GM10847 (cell line): ENCODE results near the gene ELN.

ENCODE experiments used
- POLR2A ChIP-seq: IDR thresholded peaks from 2 replicates; pipeline ENCODE4 v1.6.1; 2011; ENCODE audit not compliant: insufficient read length; ENCODE audit errors: extremely low read depth

The ELN gene

DNA sequence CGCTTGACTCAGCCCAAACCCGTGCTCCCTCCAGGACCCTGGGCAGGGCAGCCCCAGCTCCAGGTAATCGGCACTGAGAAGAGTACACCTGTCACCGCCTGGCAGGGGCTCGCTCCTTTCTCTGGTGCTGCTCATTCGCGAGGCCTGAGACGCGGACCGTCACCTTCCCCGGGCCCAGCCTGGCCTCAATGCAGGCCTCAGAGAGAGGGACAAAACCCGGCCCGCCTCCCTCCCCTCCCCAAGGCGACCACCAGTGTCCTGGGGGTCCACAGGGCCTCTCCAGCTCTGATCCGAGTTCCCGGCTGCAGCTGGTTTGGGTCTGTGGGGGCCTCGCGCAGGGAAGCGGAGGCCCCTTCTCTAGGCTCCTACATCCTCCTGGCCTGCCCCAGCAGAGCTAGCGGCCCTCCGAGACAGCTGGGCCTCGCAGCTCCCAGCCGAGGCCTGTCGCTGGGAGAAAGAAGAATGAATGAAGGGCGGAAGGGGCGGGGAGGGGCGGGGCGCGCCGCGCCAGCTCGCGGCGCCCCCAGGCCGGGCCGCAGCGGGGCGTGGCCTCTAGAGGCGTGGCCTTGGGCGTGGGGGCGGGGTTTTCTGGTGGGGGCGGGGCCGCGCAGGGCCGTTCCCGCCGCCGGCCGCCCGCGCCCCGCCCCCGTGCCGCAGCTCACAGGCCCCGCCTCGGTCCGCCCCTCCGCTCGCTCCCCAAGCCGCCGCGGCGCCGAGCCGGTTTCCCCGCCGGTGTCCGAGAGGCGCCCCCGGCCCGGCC is 55.3 kb downstream of the ELN start, which contains the start of gene LIMK1:
TSS of gene LIMK1 (plus strand) at position 688 of the 760 bp plus-strand sequence. CDS start 187 bp downstream, outside the sequence.
- TF ChIP-seq POLR2A, result peak; percentile 32

DNA sequence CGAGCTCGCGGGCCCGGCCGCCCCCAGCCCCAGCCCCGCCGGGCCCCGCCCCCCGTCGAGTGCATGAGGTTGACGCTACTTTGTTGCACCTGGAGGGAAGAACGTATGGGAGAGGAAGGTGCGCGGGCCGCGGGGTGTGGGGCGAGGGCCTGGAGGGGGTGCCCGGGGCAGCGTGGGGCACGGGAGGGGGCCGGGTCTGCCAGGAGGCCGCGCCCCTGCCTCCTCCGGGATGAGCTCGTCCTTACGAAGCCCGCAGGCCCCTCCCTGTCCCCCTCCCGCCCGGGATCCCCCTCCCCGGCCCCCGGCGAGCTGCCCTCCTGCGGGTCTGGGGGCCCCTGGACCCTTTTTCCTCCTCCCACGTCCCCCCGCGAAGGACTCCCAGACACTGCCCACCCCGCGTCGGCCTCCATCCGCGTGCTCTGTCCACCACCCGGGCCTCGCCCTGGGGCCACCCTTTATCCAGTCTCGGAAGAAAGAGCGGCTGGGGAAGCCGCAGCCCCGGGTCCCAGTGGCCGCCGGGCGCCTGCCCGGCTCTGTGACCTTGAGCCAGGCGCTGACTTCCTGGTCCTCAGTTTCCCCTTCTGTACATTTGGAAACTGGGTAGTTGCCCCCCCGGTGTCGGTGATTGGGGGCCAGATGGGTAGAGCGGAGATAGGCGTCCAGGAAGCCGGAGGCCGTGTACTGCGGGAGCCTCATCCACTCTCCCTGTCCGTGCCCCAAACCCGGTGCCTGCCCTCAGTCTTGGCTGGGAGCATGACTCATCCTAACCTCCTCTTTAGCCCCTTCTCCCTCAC is 56.2 kb downstream of the ELN start:
- no peak for TF ChIP-seq POLR2A

DNA sequence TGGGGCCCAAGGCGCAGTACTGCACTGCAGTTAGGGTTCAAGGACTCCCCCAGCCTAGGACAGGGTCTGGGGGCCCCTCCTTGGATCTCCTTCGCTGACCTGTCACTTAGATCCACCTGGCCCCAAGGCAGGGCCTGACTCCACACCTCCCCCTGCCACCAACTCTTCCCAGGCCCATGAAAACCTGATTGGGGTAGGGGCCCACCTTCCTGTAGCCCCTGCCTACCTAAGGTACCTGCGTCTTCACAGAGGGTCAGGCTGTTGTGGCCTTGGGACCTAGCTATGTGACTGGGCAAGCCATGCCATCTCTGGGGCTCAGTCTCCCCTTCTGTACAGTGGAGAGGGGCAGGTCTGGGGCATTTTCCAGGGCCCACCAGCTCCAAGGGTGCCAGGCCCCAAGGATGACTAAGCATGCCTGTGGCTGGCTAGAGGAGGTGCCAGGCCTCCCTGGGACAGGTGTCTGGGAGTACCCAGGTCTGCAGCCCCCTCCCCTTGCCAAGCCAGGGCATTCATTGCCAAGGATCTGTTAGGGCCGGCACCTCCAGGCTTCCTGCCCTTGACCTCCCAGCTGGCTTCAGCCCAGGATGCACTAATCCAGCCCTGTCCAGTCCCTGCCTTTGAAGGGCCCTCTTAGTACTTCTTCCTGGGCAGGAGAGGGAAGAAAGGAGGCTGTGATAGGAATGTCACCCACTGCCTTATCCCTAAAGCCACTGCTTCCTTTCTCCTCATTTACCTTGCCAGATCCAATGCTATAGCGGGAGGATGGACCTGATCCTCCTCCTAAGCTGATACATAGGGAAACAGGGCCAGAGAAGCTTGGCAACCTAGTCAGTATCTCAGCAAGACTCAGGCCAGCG is 57.0 kb downstream of the ELN start:
- TF ChIP-seq POLR2A, result no peak

DNA sequence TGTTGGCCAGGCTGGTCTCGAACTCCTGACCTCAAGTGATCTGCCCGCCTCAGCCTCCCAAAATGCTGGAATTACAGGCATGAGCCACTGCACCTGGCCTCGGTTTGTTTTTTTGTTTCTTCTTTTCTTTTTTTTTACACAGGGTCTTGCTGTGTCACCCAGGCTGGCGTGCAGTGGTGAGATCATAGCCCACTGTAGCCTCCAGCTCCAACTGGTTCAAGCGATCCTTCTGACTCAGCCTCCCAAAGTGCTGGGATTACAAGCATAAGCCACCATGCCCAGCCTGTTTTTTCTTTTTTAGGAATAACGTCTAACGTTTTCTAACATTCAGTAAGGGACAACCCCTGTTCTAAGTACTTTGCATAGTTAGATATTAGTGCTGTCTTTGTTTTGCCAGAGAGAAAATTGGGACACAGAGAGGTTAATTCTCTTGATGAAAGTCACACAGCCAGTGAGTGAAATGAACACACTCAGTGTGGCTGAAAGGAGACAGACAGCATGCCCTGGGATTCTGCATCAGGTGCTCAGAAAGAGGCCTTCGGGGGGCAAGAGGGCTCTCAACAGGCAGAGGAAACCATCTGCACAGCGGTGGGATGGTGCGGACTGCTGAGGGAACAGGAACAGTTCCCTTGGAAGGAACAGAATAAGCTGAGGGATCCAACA is 59.9 kb downstream of the ELN start:
- no peak for TF ChIP-seq POLR2A

DNA sequence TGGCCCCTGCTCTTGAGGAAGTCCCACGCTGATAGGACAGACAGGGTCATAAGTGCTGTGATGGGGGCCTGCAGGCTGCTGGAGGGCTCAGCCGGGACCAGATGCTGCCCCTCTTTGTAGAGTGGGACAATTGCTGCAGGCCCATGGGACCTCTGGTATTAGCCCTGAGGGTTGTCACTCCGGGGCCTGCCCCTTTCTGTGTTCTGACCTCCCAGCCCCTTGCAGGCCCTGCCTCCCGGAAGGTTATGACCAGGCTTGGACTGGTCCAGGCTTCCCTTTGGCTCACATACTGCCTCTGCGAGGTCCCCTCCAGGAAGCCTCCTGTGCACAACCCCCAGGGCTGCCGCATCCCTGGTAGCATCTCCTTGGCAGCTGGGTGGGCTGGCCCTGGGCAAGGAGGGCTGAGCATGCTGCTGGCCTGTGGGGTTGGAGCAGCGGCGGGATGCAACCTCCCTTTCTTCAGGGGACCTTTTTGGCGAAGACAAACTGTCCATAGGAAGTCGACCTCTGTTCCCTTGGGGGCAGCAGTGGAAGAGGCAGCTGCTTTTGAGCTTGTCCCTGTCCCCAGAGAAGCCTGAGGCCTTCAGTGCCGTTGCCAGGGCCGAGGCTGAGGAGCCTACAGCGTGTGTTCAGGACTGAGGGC is 64.5 kb downstream of the ELN start:
- no peak for TF ChIP-seq POLR2A

DNA sequence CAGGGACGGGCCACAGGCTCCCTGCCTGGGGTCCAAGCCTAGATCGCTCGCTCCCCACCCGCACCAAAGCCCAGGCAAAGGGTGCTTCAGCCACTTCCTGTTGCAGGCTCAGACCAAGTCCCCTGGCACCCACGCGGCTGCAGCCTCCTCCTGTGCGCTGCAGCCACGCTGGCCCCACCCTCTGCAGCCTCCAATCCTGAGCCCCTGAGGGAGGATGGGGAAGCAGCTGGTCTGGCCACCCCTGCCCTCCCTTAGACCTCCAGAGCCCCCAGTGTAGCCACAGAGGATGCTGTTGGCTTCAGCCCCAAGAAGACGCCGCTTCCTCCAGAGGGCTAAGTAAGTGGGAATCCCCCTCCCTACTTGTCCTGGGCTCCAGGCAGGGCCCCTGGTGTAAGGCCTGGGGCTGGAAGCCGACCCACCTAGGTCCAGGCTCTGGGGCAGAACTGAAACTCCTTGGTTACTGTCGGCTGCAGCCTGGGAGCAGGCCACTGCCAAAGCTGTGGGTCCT is 65.0 kb downstream of the ELN start:
- peak; percentile 52 for TF ChIP-seq POLR2A

DNA sequence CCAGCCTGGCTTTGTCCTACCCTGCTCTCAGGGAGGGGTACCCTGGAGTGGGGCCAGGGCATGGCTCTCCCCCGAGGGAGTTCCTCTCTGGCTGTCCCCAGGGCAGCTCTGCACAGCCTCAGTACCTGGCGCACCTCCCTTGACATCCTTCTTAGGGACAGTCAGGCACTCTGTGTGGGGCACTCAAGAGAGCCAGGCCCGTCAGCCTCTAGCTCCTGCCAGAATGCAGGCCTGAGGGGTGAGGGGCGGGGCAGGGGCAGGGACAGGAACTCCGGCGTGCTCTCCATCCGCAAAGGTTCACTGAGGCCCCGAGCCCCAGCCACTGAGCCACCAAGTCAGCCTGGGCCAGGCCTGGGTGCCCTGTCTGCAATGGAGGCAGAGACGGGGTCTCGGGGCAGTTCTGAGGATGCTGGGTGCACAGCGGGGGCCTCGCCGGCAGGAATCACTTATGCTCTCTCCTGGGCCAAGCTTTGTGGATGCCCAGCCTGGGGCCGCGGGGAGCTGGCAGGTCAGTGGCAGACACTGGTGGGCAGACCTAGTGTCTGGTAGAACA is 65.8 kb downstream of the ELN start:
- TF ChIP-seq POLR2A, result no peak

DNA sequence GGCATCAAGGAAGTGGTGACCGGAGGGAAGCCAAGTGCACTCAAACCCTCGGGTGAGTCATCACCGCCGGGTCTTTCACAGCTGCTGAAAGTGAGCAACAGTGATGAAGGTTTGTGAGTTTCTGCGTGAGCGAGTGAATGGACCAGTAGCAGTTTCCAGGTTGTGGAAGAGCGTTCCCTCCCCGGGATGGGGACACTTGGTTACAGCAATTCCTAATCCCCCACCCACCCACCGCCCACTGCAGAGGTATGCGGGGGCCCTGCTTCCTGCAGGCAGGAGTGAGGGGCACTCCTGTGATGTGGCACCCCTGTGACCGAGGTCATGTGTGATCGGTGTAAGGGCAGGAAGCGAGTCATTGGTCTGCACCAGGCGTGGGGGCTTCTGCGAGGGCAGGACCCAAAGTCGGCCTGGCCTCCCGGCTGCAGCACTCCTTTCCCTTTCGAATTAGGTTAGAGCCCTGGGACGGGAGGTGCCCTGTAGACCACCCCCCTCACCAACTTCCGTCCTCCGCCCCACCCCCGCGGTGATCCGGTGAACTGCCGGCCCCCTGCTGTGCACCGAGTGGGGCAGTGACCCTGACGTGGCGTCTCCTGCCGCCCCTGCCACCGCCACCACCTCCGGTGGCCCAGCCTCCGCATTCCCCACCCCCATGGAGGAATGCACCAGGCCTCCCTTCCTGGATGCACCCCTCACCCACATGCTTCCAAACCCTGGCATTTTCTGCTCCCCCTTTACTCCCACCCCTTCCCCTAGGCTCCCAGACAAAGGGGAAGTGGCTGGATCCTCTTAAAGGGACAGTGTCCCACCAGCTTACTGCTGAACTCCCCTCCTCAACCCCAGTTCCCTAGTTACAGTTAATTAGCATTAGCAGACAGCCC is 66.5 kb downstream of the ELN start:
- TF ChIP-seq POLR2A, result no peak

DNA sequence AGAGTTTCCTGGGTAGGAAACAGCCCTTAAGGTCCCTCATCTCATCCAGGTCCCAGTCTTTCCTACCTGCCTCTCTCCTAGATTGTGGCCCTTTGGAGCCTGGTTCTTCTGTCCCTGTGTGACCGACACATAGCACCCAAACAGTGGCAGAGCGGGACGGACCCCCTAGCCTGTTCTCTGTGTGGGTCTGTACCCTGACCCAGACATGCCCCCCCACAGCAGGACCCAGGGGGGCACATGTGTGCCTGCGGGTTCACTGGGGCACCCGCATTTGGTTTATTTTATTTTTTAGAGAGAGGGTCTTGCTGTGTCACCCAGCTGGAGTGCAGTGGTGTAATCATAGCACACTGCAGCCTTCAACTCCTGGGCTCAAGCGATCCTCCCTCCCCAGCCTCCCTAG is 67.2 kb downstream of the ELN start:
- TF ChIP-seq POLR2A, result no peak

DNA sequence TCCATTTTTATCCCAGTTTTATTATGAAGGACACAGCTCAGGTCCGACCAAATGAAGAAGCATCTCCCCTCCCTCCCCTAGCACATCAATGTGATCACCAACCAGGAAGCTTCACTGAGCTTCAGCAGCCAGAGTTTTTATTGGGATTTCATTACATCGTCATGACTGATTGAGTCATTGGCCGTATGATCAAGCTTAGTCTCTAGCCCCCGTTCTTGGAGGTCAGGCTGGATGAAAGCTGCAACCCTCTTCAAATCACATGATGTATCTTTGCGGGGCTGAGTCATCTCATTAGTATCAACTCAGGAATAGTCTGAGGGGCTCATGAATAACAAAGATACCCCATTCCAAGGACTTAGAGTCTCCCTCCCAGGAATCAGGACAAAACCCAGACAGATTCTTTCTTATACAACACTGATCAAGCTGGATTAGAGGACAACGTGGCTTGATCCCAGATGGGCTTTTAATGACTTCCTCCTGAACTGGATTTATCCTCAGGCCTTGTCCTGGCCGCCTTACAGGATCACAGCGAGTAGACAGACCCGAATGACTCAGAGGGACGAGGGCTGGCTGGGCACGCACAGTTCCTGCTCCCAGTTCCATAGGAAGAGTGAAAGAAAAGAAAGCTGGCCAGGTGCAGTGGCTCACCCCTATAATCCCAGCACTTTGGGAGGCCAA is 70.1 kb downstream of the ELN start:
- no peak for TF ChIP-seq POLR2A

DNA sequence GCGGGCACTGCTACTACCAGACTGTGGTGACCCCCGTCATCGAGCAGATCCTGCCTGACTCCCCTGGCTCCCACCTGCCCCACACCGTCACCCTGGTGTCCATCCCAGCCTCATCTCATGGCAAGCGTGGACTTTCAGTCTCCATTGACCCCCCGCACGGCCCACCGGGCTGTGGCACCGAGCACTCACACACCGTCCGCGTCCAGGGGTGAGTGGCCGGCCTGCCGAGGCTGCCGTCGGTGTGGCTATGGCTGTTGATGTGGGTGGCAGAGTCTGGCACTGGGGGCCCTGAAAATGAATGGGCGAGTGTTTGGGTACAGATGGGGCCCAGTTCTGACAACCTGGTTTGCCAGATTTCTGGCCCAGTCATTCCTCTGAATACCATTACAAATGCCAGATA is 71.1 kb downstream of the ELN start:
- no peak for TF ChIP-seq POLR2A

DNA sequence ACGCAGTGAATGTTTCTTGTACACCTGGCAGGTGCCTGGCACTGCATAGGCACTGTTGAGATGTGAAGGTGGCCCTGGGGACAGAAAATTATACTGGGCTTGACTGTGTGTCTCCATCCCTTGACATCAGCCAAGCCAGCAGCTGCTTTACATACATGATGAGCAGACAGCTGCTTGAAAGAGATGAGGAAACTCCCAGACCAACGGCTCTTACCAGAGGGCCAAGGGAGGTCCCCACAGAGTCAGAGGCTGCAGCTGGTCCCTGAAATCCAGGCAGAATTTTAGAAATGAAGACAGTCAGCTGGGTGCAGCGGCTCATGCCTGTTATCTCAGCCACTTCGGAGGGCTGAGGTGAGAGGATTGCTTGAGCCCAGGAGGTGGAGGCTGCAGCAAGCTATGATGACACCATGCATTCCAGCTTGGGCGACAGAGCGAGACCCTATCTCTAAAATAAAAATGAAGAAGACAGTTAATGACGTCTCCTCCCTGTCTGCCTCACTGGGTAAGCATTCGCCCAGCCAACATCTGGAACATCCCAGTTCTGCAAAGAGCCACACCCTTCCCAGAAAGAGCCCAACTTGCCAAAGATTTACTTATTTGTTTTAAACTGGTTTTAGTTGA is 73.2 kb downstream of the ELN start:
- TF ChIP-seq POLR2A, result no peak
